ENCODE data around the gene VPS50. TPM values are rescaled to one million over a fixed set of nuclear protein-coding genes. Genes with fewer than 3 reads are reported as not detected.

Gene VPS50
- total RNA-seq, 4 donors from 2014 or later: 24.6 to 56.8 (median 29.0) TPM

DNA sequence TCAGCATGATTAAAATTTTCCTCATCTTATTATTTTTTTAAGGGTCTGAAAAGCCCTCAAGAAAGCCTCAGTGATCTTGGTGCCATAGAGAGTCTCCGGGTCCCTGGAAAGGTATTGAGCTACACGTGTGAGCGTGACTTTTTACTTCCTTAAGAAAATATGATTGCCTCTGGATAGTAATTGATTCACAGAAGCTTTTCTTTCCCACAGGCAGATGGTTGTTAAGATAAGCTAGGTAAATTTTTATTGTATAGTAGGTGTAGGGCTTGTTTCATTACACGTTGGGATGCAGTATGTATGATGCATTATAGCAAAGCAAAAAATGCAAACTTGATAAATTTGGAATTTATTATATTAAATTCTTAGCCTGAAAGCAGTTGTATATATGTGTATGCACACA lies 7.7 kb downstream of the VPS50 start:
- no peak overlapping the region for H3K4me3 ChIP-seq
- TF ChIP-seq EP300 (IDR thresholded peaks at IDR 0.05): no peak
- TF ChIP-seq CTCF (IDR thresholded peaks at IDR 0.05): no peak
- TF ChIP-seq POLR2A (IDR thresholded peaks at IDR 0.05): no peak
- DNase-seq (ENCODE audit: low spot score in 2 of 2): no peak
- H3K9me3 ChIP-seq: no peaks in the 10 kb centered on the region
- H3K27ac ChIP-seq: no peak overlapping the region
- H3K36me3 ChIP-seq: peaks cover 0 to 14% (median 0%) of the 10 kb centered on the region in 3 donors
- 83 to 84% methylated on average over 4 of the region's 4 CpGs for WGBS, 2 donors
- no peaks in the 10 kb centered on the region for H3K27me3 ChIP-seq
- no peaks in the 10 kb centered on the region for H3K4me1 ChIP-seq

DNA sequence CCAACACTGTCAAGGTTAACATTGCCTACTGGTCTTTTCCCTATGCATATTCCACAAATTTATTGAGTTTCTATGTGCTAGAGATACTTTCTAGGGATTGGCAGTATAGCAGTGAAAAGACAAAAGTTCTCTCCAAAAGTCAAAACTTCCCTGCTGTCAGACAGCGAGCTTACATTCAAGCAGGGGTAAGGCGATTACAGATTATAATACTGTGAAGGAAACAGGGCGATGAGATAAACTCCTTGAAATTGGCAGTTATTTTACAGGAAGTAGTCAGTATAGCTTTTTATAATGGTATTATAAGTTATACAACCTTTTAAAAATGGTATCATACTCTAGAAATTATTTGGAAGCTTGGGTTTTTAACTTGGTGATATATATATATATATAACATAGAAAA lies 9.9 kb downstream of the VPS50 start:
- 94 to 98% methylated on average over 3 of the region's 3 CpGs for WGBS, 2 donors
- Histone ChIP-seq H3K4me3 (no peak overlapping the region), H3K36me3 (peaks cover 0 to 14% (median 0%) of the 10 kb centered on the region in 3 donors), H3K9me3 (no peaks in the 10 kb centered on the region), H3K27me3 (no peaks in the 10 kb centered on the region), H3K4me1 (peaks cover 0 to 10% (median 0%) of the 10 kb centered on the region in 4 donors), H3K27ac (no peak overlapping the region)
- TF ChIP-seq CTCF (IDR thresholded peaks at IDR 0.05): no peak
- TF ChIP-seq EP300 (IDR thresholded peaks at IDR 0.05): no peak
- TF ChIP-seq POLR2A (IDR thresholded peaks at IDR 0.05): no peak
- no peak for DNase-seq (ENCODE audit: low spot score in 2 of 2)

DNA sequence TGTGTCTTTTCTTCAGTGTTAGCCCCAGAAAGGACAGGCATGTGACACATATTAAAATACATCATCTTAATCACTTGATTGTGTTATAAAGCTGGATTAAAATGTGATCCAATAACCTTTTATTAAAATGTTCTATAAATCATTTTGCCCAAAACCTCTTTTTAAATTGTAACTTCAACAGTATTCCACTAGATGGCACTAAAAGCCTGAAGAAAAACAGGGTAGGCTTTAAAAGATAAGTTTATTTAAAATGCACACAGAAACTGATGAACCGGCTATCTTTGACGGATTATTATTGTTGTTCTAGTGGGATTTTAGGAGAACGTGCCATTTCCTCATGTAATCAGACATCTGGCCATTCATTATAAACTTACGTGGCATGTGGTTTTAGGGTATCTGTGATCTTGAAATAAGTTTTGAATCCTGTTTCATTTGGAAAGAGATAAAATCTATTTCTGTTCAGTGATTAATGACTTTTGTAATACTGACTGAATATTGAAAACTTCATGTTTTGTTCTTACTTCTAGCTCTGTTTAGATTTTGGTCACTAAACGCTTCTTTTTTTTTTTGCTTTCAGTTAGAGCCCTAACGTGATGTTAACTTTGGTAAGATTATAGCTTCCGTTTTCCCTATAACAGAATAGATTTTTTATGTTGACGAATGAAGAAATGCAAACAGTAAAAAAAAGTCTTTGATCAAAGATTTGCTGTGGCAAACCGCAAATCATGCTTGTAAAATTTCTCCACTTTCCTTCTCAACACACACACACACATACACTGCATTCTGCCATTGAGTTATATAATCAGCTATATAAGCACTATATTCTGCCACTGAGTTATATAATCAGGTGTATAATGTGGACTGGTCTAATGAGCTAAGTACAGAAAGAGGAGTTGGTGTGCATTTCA lies 13.6 kb downstream of the VPS50 start:
- Histone ChIP-seq H3K27me3 (no peaks in the 10 kb centered on the region), H3K4me3 (no peak overlapping the region)

GRCh38 chr7:93249491-93250148 lies 17.5 kb downstream of the VPS50 start:
- Histone ChIP-seq H3K4me3 (no peak overlapping the region), H3K4me1 (peaks cover 0 to 10% (median 0%) of the 10 kb centered on the region in 4 donors), H3K9me3 (no peaks in the 10 kb centered on the region), H3K36me3 (peaks cover 0 to 5% (median 0%) of the 10 kb centered on the region in 3 donors), H3K27me3 (no peaks in the 10 kb centered on the region), H3K27ac (no peak overlapping the region)
- DNase-seq (ENCODE audit: low spot score in 2 of 2): no peak
- 55 to 61% methylated on average over 5 of the region's 5 CpGs for WGBS, 2 donors
- TF ChIP-seq EP300 (IDR thresholded peaks at IDR 0.05) (no peak), POLR2A (IDR thresholded peaks at IDR 0.05) (no peak), CTCF (IDR thresholded peaks at IDR 0.05) (no peak)

More for the DNA sequence above, 13.6 kb downstream of the VPS50 start:
- Histone ChIP-seq H3K36me3 (peaks cover 0 to 7% (median 0%) of the 10 kb centered on the region in 3 donors), H3K27ac (no peak overlapping the region), H3K9me3 (no peaks in the 10 kb centered on the region), H3K4me1 (peaks cover 0 to 10% (median 0%) of the 10 kb centered on the region in 4 donors)
- TF ChIP-seq CTCF (IDR thresholded peaks at IDR 0.05) (peak; percentile 36 to 66 (median 53)), EP300 (IDR thresholded peaks at IDR 0.05) (no peak)
- DNase-seq (ENCODE audit: low spot score in 2 of 2): no peak
- WGBS, 2 donors: 40 to 47% methylated on average over 9 of the region's 9 CpGs

- no peaks in the 10 kb centered on the region for H3K4me1 ChIP-seq
- no peak overlapping the region for H3K4me3 ChIP-seq
- no peaks in the 10 kb centered on the region for H3K9me3 ChIP-seq
- no peak overlapping the region for H3K27ac ChIP-seq
- no peaks in the 10 kb centered on the region for H3K27me3 ChIP-seq
- TF ChIP-seq EP300 (IDR thresholded peaks at IDR 0.05) (no peak), CTCF (IDR thresholded peaks at IDR 0.05) (no peak), POLR2A (IDR thresholded peaks at IDR 0.05) (no peak)
- peaks cover 0 to 27% (median 0%) of the 10 kb centered on the region in 3 donors for H3K36me3 ChIP-seq
- DNase-seq (ENCODE audit: low spot score in 2 of 2): no peak
Observed at GRCh38 chr7:93258661-93259060, 26.5 kb downstream of the VPS50 start.
